ENCODE results near the gene AFAP1L1. TPM values are rescaled to one million over a fixed set of nuclear protein-coding genes. Genes with fewer than 3 reads are reported as not detected.

AFAP1L1 gene
- total and polyA plus RNA-seq, 2 of the 13 experiments (the other 11 are each of a cell fraction or from before 2014, with no cell fraction given), result 0.38 to 1.0 TPM

- TF ChIP-seq GRHL1 (CRISPR knock-in tag; conservative IDR thresholded peaks at IDR 0.05) (no peak), ZNF317 (CRISPR knock-in tag; IDR thresholded peaks at IDR 0.05) (no peak), MEF2D (CRISPR knock-in tag; IDR thresholded peaks at IDR 0.05) (no peak), ATF5 (CRISPR knock-in tag; IDR thresholded peaks at IDR 0.05; ENCODE audit: low read depth) (no peak), ASH2L (IDR thresholded peaks at IDR 0.05; ENCODE audit: insufficient read length, low read depth, low read length) (no peak), TCF12 (IDR thresholded peaks at IDR 0.05) (no peak), TCF12 (CRISPR knock-in tag; IDR thresholded peaks at IDR 0.05) (0 out of 2 replicates have a peak, but pooled peaks have one; percentile 34), POLR2A (IDR thresholded peaks at IDR 0.05; ENCODE audit: insufficient read depth in 1 of 2, low read depth in 2 of 2, low read length in 2 of 2) (no peak), HINFP (CRISPR knock-in tag; IDR thresholded peaks at IDR 0.05; ENCODE audit: low read depth) (no peak), ZFX (CRISPR knock-in tag; IDR thresholded peaks at IDR 0.05; ENCODE audit: low read depth) (peak; percentile 53; the same call in 1 of the 2 replicates), RELA (CRISPR knock-in tag; IDR thresholded peaks at IDR 0.05) (no peak), ATF7-NPFF (CRISPR knock-in tag; IDR thresholded peaks at IDR 0.05; ENCODE audit: low read depth) (no peak), MBNL3 (CRISPR knock-in tag; conservative IDR thresholded peaks at IDR 0.05) (no peak), ZSCAN30 (CRISPR knock-in tag; IDR thresholded peaks at IDR 0.05) (no peak), FOXJ3 (CRISPR knock-in tag; IDR thresholded peaks at IDR 0.05; ENCODE audit: borderline replicate concordance) (no peak), SRSF4 (IDR thresholded peaks at IDR 0.05; ENCODE audit: low read depth, low read length, poor library complexity, severe bottlenecking) (no peak), NFE2L1 (CRISPR knock-in tag; IDR thresholded peaks at IDR 0.05; ENCODE audit: borderline replicate concordance) (no peak), KDM1A (CRISPR knock-in tag; IDR thresholded peaks at IDR 0.05) (no peak), ARHGAP35 (CRISPR knock-in tag; IDR thresholded peaks at IDR 0.05; ENCODE audit: borderline replicate concordance) (no peak), ZNF776 (CRISPR knock-in tag; IDR thresholded peaks at IDR 0.05) (0 out of 2 replicates have a peak, but pooled peaks have one; percentile 22), ZEB1 (IDR thresholded peaks at IDR 0.05; ENCODE audit: insufficient replicate concordance, low read depth) (no peak), NR2F2 (IDR thresholded peaks at IDR 0.05; ENCODE audit: borderline replicate concordance, low read depth) (no peak), ZNF563 (CRISPR knock-in tag; IDR thresholded peaks at IDR 0.05) (peak; percentile 45; the same call in 1 of the 2 replicates), SALL2 (CRISPR knock-in tag; IDR thresholded peaks at IDR 0.05) (no peak)
Observed at GRCh38 chr5:149379177-149379761, 107.6 kb downstream of the AFAP1L1 start, which contains the start of gene IL17B (continued).

Data from HepG2 (cell line).